ENCODE measurements around the gene LPCAT1.
"Not testable (repeated sequence)": the region's sequence is repeated elsewhere in the genome, so short reads cannot be mapped to it uniquely, and the experiment has no call there.

Gene LPCAT1

GRCh38 chr5:1477341-1477740 is 46.4 kb downstream of the LPCAT1 start:
- no peak overlapping the region for H3K9ac ChIP-seq (ENCODE audit: low read length)
- H3K4me3 ChIP-seq (ENCODE audit: low read length) = no peak overlapping the region
- H3K4me1 ChIP-seq (ENCODE audit: control insufficient read depth, insufficient read depth, low read length) = peaks cover 7% of the 10 kb centered on the region
- peaks cover 41% of the 10 kb centered on the region for H3K36me3 ChIP-seq (ENCODE audit: control insufficient read depth, insufficient read depth, low read length, severe bottlenecking)
- H3K9me3 ChIP-seq (ENCODE audit: control insufficient read depth, low read length) = no peaks in the 10 kb centered on the region
- H3K27me3 ChIP-seq (replicated peaks; ENCODE audit: control insufficient read depth, insufficient read depth, low read length) = no peaks in the 10 kb centered on the region
- no peak for DNase-seq (ENCODE audit: low read depth)

DNA sequence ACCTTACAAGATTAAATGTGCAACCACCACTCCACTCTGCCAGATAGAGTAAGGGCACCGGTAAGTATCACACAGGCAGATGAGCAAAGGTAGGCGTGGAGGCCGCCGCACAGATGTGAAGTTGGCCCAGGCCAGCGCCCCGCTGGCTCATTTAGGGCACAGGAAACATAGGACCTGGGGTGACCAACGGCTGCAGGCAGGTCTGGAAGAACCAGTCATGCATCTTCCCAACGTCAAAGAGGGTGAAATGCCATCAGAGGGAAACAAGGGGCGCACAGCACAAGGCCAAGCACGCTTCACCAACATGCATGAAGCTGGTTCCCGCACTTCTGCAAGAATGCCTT is 46.8 kb downstream of the LPCAT1 start:
- Histone ChIP-seq H3K9ac (ENCODE audit: low read length) (no peak overlapping the region), H3K4me3 (ENCODE audit: low read length) (no peak overlapping the region), H3K4me1 (ENCODE audit: control insufficient read depth, insufficient read depth, low read length) (peaks cover 7% of the 10 kb centered on the region), H3K36me3 (ENCODE audit: control insufficient read depth, insufficient read depth, low read length, severe bottlenecking) (peaks cover 44% of the 10 kb centered on the region), H3K9me3 (ENCODE audit: control insufficient read depth, low read length) (no peaks in the 10 kb centered on the region), H3K27me3 (replicated peaks; ENCODE audit: control insufficient read depth, insufficient read depth, low read length) (no peaks in the 10 kb centered on the region)
- DNase-seq (ENCODE audit: low read depth) = no peak

DNA sequence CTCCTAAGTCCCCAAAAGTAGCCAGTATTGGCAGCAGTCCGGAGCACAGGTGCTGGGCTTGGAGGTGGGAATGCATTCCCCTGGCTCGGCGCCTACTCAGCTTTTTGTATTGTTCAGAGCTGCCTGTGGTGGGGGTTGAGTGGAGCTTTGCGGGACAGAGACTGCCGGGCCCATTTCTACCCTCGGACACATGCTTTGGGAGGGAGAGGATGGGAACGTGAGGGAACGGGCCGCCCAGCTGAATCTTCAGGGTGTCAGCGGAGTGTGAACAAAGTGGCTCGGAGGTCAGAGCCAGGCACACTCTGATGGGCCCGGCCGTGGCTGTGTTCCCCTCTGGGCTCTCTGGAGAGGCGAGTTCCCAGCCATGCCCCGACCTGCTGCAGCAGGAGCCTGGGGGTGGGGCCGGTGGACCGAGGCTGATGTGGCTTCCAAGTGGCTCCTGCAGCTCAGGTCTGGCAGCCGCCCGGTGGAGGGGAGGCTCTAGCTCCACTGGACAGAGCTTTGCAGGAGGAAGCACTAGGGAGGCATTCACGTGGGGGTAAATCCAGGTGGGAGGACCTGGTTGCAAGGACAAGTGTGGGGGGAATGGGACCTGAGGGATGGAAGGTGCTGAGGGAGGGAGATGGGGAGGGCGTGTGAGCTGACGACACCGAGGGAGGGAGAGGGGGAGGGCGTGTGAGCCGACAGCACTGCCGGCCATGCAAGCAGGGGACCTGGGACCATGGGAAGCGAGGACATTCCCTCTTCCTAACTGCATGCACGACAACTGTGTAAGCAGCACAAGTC is 47.4 kb downstream of the LPCAT1 start:
- Histone ChIP-seq H3K4me1 (ENCODE audit: control insufficient read depth, insufficient read depth, low read length) (peaks cover 7% of the 10 kb centered on the region), H3K27me3 (replicated peaks; ENCODE audit: control insufficient read depth, insufficient read depth, low read length) (no peaks in the 10 kb centered on the region), H3K9me3 (ENCODE audit: control insufficient read depth, low read length) (no peaks in the 10 kb centered on the region), H3K9ac (ENCODE audit: low read length) (no peak overlapping the region), H3K4me3 (ENCODE audit: low read length) (no peak overlapping the region), H3K36me3 (ENCODE audit: control insufficient read depth, insufficient read depth, low read length, severe bottlenecking) (peaks cover 44% of the 10 kb centered on the region)
- DNase-seq (ENCODE audit: low read depth) = no peak

DNA sequence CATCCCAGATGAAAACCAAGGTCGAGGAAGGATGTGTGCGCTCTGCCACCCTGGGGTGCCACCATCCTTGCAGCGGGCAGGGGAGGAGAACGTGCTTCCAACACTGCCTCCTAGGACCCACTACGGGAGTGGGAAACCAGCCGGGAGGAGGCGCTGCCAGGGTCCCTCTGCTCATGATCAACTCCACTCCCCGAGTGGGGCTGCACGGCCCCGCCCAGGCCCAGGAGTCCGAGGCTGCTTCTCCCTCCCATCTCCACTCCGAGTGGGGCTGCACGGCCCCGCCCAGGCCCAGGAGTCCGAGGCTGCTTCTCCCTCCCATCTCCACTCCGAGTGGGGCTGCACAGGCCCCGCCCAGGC is 48.2 kb downstream of the LPCAT1 start:
- H3K27me3 ChIP-seq (replicated peaks; ENCODE audit: control insufficient read depth, insufficient read depth, low read length); H3K4me3 ChIP-seq (ENCODE audit: low read length); H3K4me1 ChIP-seq (ENCODE audit: control insufficient read depth, insufficient read depth, low read length); H3K9ac ChIP-seq (ENCODE audit: low read length); H3K9me3 ChIP-seq (ENCODE audit: control insufficient read depth, low read length); DNase-seq (ENCODE audit: low read depth): not testable (repeated sequence)
- peaks cover 44% of the 10 kb centered on the region for H3K36me3 ChIP-seq (ENCODE audit: control insufficient read depth, insufficient read depth, low read length, severe bottlenecking)

- Histone ChIP-seq H3K4me3 (ENCODE audit: low read length) (no peak overlapping the region), H3K4me1 (ENCODE audit: control insufficient read depth, insufficient read depth, low read length) (peaks cover 12% of the 10 kb centered on the region), H3K9me3 (ENCODE audit: control insufficient read depth, low read length) (no peaks in the 10 kb centered on the region), H3K9ac (ENCODE audit: low read length) (no peak overlapping the region), H3K27me3 (replicated peaks; ENCODE audit: control insufficient read depth, insufficient read depth, low read length) (no peaks in the 10 kb centered on the region), H3K36me3 (ENCODE audit: control insufficient read depth, insufficient read depth, low read length, severe bottlenecking) (peaks cover 44% of the 10 kb centered on the region)
- DNase-seq (ENCODE audit: low read depth) = no peak
Measured at GRCh38 chr5:1474866-1475543, 48.8 kb downstream of the LPCAT1 start.

DNA sequence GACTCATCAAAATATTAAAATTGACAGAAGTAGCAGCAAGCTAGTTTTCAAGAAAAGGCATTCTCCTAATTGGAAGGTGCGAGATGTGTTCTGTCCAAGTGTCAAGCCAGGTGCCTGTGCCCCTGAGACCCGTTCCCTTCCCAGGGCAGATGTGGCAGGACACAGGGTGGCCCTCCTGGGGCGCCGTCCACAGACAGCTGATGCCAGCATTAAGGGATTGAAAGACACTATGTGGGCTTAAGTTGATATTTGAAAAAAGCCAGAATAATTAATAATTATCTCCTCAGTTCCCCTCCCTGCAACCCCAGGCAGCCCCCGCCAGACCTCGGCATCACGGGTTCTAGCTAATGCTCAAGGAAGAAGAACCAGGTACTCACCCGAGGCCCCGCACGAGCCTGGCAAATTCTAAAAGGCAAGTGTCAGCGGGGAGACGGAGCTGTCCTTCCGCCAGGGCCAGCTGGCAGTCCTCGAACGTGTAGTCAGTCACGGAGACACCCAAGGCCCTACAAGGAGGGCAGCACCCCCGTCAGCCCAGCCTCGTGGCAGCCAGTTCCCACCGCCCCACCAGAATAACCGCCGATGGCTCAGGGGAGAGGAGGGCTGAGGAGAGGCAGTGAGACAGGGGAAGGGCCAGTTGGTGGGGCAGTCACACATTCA is 49.4 kb downstream of the LPCAT1 start:
- H3K27me3 ChIP-seq (replicated peaks; ENCODE audit: control insufficient read depth, insufficient read depth, low read length) = no peaks in the 10 kb centered on the region
- no peak for DNase-seq (ENCODE audit: low read depth)
- H3K36me3 ChIP-seq (ENCODE audit: control insufficient read depth, insufficient read depth, low read length, severe bottlenecking) = peaks cover 44% of the 10 kb centered on the region
- H3K4me3 ChIP-seq (ENCODE audit: low read length) = no peak overlapping the region
- peaks cover 9% of the 10 kb centered on the region for H3K4me1 ChIP-seq (ENCODE audit: control insufficient read depth, insufficient read depth, low read length)
- H3K9me3 ChIP-seq (ENCODE audit: control insufficient read depth, low read length) = no peaks in the 10 kb centered on the region
- H3K9ac ChIP-seq (ENCODE audit: low read length) = no peak overlapping the region

DNA sequence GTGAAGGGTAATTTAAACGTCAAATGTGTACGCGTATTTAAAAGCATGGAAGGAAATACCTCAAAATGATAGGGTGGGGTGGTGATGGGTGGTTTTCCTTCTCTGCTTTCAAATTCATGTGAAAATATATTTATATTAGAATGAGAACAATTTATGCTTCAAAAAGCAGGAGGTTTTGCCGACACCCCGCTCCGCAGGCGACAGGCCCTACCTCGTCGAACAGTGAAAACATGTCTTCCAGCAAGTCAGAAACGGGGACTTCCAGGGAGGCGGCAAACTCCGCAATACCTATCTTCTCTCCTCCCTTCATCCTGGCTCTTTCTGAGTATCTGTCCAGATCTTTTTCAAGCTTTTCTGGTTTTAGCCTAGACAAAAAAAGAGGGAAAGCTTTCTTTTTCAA is 50.0 kb downstream of the LPCAT1 start:
- Histone ChIP-seq H3K27me3 (replicated peaks; ENCODE audit: control insufficient read depth, insufficient read depth, low read length) (no peaks in the 10 kb centered on the region), H3K4me1 (ENCODE audit: control insufficient read depth, insufficient read depth, low read length) (peaks cover 5% of the 10 kb centered on the region), H3K9ac (ENCODE audit: low read length) (no peak overlapping the region), H3K9me3 (ENCODE audit: control insufficient read depth, low read length) (no peaks in the 10 kb centered on the region), H3K36me3 (ENCODE audit: control insufficient read depth, insufficient read depth, low read length, severe bottlenecking) (peaks cover 43% of the 10 kb centered on the region), H3K4me3 (ENCODE audit: low read length) (no peak overlapping the region)
- DNase-seq (ENCODE audit: low read depth) = no peak

GRCh38 chr5:1472964-1473628 is 50.7 kb downstream of the LPCAT1 start:
- Histone ChIP-seq H3K9me3 (ENCODE audit: control insufficient read depth, low read length) (no peaks in the 10 kb centered on the region), H3K9ac (ENCODE audit: low read length) (no peak overlapping the region), H3K27me3 (replicated peaks; ENCODE audit: control insufficient read depth, insufficient read depth, low read length) (no peaks in the 10 kb centered on the region), H3K4me1 (ENCODE audit: control insufficient read depth, insufficient read depth, low read length) (peaks cover 5% of the 10 kb centered on the region), H3K4me3 (ENCODE audit: low read length) (no peak overlapping the region), H3K36me3 (ENCODE audit: control insufficient read depth, insufficient read depth, low read length, severe bottlenecking) (peaks cover 37% of the 10 kb centered on the region)
- DNase-seq (ENCODE audit: low read depth) = no peak

DNA sequence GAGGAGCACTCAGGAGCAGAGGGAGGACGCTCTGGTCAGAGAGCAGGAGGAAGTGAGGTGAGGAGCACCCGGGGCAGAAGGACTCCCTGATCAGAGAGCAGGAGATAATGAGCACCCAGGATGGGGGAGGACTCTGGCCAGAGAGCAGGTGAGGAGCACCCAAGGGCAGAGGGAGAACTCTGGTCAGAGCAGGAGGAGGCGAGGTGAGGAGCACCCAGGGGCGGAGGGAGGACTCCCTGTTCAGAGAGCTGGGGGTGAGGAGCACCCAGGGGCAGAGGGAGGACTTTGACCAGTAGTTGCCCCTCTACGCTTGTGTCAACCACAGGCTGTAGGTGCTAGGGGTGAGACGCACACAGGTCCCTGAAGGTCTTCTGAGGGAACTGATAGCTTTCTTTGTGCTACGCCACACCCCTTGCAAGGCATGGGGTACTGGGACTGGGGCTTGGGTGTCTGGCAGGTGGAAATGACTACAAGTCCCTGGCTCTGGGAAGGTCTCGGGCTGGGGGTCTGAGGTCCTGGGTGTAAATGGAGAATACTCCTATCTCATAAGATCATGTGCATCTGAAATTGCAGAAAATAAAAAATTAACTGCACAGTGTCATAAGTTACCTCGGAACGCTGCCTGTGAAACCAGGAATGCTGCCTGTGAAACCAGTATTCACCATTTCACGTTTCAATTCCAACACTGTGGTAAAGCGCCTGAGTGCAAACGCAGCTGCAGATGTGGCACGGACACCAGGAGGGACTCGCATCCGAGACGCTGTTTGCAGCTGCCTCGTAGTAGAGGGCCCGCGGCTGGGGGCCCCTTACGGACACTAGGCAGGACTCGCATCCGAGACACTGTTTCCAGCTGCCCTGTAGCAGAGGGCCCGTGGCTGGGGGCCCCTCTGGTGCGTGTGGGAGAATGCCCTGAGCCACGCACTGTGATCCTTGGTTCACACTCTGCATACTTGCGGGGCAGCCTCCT is 51.5 kb downstream of the LPCAT1 start:
- peaks cover 36% of the 10 kb centered on the region for H3K36me3 ChIP-seq (ENCODE audit: control insufficient read depth, insufficient read depth, low read length, severe bottlenecking)
- no peaks in the 10 kb centered on the region for H3K27me3 ChIP-seq (replicated peaks; ENCODE audit: control insufficient read depth, insufficient read depth, low read length)
- DNase-seq (ENCODE audit: low read depth) = no peak

GRCh38 chr5:1471240-1471853 is 52.4 kb downstream of the LPCAT1 start:
- DNase-seq (ENCODE audit: low read depth) = no peak
- Histone ChIP-seq H3K4me1 (ENCODE audit: control insufficient read depth, insufficient read depth, low read length) (peaks cover 5% of the 10 kb centered on the region), H3K4me3 (ENCODE audit: low read length) (no peak overlapping the region), H3K36me3 (ENCODE audit: control insufficient read depth, insufficient read depth, low read length, severe bottlenecking) (peaks cover 28% of the 10 kb centered on the region), H3K27me3 (replicated peaks; ENCODE audit: control insufficient read depth, insufficient read depth, low read length) (no peaks in the 10 kb centered on the region), H3K9ac (ENCODE audit: low read length) (no peak overlapping the region), H3K9me3 (ENCODE audit: control insufficient read depth, low read length) (no peaks in the 10 kb centered on the region)

More for the DNA sequence above, 51.5 kb downstream of the LPCAT1 start:
- Histone ChIP-seq H3K4me1 (ENCODE audit: control insufficient read depth, insufficient read depth, low read length) (peaks cover 5% of the 10 kb centered on the region), H3K9ac (ENCODE audit: low read length) (no peak overlapping the region), H3K9me3 (ENCODE audit: control insufficient read depth, low read length) (no peaks in the 10 kb centered on the region), H3K4me3 (ENCODE audit: low read length) (no peak overlapping the region)
